ENCODE measurements around the gene DNAJC27. TPM values are rescaled to one million over a fixed set of nuclear protein-coding genes. Genes with fewer than 3 reads are reported as not detected.

The DNAJC27 gene
- total RNA-seq, 4 donors from 2014 or later, result 12.8 to 23.4 (median 14.0) TPM

GRCh38 chr2:24929230-24929629 is 42.5 kb downstream of the DNAJC27 start:
- DNase-seq (ENCODE audit: low spot score in 2 of 2), result no peak
- H3K4me3 ChIP-seq, result no peak overlapping the region
- H3K4me1 ChIP-seq, result peaks cover 0 to 19% (median 10%) of the 10 kb centered on the region in 4 donors
- H3K9me3 ChIP-seq, result no peaks in the 10 kb centered on the region
- WGBS, 2 donors, result 94 to 98% methylated on average over 3 of the region's 3 CpGs
- no peak overlapping the region for H3K27ac ChIP-seq
- H3K36me3 ChIP-seq, result no peaks in the 10 kb centered on the region
- H3K27me3 ChIP-seq, result no peaks in the 10 kb centered on the region
- TF ChIP-seq CTCF (IDR thresholded peaks at IDR 0.05) (no peak), POLR2A (IDR thresholded peaks at IDR 0.05) (no peak)

GRCh38 chr2:24928036-24928435 is 43.7 kb downstream of the DNAJC27 start:
- Histone ChIP-seq H3K27me3 (no peaks in the 10 kb centered on the region), H3K4me3 (no peak overlapping the region), H3K36me3 (no peaks in the 10 kb centered on the region), H3K4me1 (peaks cover 0 to 19% (median 10%) of the 10 kb centered on the region in 4 donors), H3K9me3 (no peaks in the 10 kb centered on the region), H3K27ac (peak overlapping the region; percentile 70 to 86 (median 82))
- TF ChIP-seq EP300 (IDR thresholded peaks at IDR 0.05) (no peak), POLR2A (IDR thresholded peaks at IDR 0.05) (no peak)
- DNase-seq (ENCODE audit: low spot score in 2 of 2), result no peak

DNA sequence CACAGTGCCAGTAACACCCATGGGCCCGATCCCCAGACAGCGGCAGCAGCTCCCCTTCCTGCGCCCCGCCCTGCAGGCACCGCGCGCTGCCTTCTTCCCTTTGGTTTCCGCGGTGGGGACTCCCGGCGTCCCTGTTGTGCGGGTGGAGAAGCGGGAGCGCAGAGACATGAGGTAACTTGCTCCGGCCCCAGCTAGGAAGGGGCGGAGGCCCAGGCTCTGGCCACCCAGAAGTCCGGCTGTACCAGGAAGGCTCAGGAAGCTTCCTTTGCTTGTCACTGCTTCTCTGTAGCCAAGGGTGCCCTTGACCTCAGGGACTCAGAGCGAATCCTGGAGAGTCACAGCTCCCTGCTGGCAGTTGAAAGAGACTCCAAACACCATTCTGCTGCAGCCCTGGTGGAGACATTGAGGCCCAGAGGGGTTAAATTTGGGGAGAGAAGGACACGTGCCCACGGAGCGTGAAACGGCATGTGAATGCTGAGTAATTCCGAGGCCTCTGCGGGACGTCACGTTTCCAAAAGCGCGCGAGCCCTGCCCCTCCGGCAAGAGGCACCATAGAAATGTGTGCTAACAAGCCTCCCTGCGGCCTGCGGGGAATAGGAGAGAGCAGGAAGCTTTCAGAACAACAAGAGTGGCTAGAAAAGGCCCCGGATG is 45.0 kb downstream of the DNAJC27 start:
- Histone ChIP-seq H3K4me3 (peak overlapping the region; percentile 5 to 40 (median 24)), H3K36me3 (no peaks in the 10 kb centered on the region), H3K9me3 (no peaks in the 10 kb centered on the region), H3K27ac (peak overlapping the region; percentile 70 to 86 (median 82)), H3K27me3 (no peaks in the 10 kb centered on the region), H3K4me1 (peaks cover 0 to 19% (median 10%) of the 10 kb centered on the region in 4 donors)
- WGBS, 2 donors, result 12 to 26% methylated on average over 27 to 33 of the region's 33 CpGs
- peak in 1 of 5 experiments; percentile 40 for TF ChIP-seq CTCF (IDR thresholded peaks at IDR 0.05)
- TF ChIP-seq POLR2A (IDR thresholded peaks at IDR 0.05), result peak in 1 of 2 donors; percentile 18
- TF ChIP-seq EP300 (IDR thresholded peaks at IDR 0.05), result peak; percentile 38 to 79
- peak; percentile 78 to 81 for DNase-seq (ENCODE audit: low spot score in 2 of 2)

GRCh38 chr2:24926220-24926601 is 45.5 kb downstream of the DNAJC27 start:
- Histone ChIP-seq H3K4me1 (peaks cover 0 to 22% (median 11%) of the 10 kb centered on the region in 4 donors), H3K4me3 (peak overlapping the region; percentile 5 to 40 (median 24)), H3K27me3 (no peaks in the 10 kb centered on the region), H3K9me3 (no peaks in the 10 kb centered on the region), H3K27ac (peak overlapping the region; percentile 70 to 86 (median 82)), H3K36me3 (no peaks in the 10 kb centered on the region)
- no peak for DNase-seq (ENCODE audit: low spot score in 2 of 2)
- TF ChIP-seq POLR2A (IDR thresholded peaks at IDR 0.05), result no peak
- no peak for TF ChIP-seq CTCF (IDR thresholded peaks at IDR 0.05)
- TF ChIP-seq EP300 (IDR thresholded peaks at IDR 0.05), result no peak
- 84 to 90% methylated on average over 12 to 14 of the region's 14 CpGs for WGBS, 2 donors

DNA sequence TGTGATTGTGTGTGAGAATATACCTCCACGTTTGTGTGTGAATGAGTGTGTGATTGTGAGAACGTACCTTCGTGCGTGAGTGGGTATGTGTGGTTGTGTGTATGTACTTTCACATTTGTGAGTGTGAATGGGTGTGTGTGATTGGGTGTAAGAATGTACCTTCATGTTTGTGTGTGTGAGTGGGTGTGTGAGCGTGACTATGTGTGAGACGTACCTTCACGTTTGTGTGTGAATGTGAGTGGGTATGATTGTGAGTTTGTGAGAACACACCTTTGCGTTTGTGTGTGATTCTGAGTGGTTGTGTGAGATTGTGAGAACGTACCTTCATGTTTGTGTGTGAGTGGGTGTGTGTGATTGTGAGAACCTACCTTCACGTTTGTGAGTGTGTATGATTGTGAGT is 45.9 kb downstream of the DNAJC27 start:
- WGBS, 2 donors, result 93 to 96% methylated on average over 10 of the region's 10 CpGs
- TF ChIP-seq EP300 (IDR thresholded peaks at IDR 0.05) (no peak), CTCF (IDR thresholded peaks at IDR 0.05) (no peak), POLR2A (IDR thresholded peaks at IDR 0.05) (no peak)
- H3K27me3 ChIP-seq, result no peaks in the 10 kb centered on the region
- no peak for DNase-seq (ENCODE audit: low spot score in 2 of 2)
- H3K9me3 ChIP-seq, result no peaks in the 10 kb centered on the region
- H3K4me1 ChIP-seq, result peaks cover 0 to 26% (median 13%) of the 10 kb centered on the region in 4 donors
- H3K27ac ChIP-seq, result peak overlapping the region; percentile 70 to 86 (median 82)
- no peak overlapping the region for H3K4me3 ChIP-seq
- H3K36me3 ChIP-seq, result no peaks in the 10 kb centered on the region

Measured in tibial nerve (tissue), 4 donors.